CD4-positive, alpha-beta T cell (primary cell): ENCODE data around the gene GMCL2. TPM values are rescaled to one million over a fixed set of nuclear protein-coding genes. Genes with fewer than 3 reads are reported as not detected.

Experiments
- ATAC-seq: fragments of 200-7000 bp; cut with Tn5 transposase; one replicate; pipeline ENCODE4 v1.10.0; 2022; ENCODE audit warnings: mild to moderate bottlenecking; ENCODE audit not compliant: poor library complexity
- CTCF ChIA-PET: fragments of 350-600 bp; sonication (Branson Sonifier 250); formaldehyde crosslinking; loops from one replicate; lab custom pipeline; 2021; ENCODE audit warnings: antibody characterized with exemption, inconsistent platforms; lab: Charles Lee
- POLR2A ChIA-PET: fragments of 350-600 bp; sonication (Branson Sonifier 250); formaldehyde crosslinking; loops from one replicate; lab custom pipeline; 2021; ENCODE audit warnings: antibody characterized with exemption, inconsistent platforms; lab: Charles Lee
- DNase-seq, 14 experiments: peaks; one replicate each; pipeline ENCODE4 v3.0.0-alpha.2; 2013 to 2020; ENCODE audit warnings: mixed read lengths in 2 of 14
- H3K27ac ChIP-seq, 2 donors: one replicate each; pipeline versions ENCODE4 v1.5.1 to v1.7.0; 2013; ENCODE audit warnings: low read length in 2 of 2, low read depth in 1 of 2, mild to moderate bottlenecking in 1 of 2
- H3K27me3 ChIP-seq, 2 experiments: 1 replicate in 1 of 2; 2 replicates in 1 of 2; pipeline versions ENCODE4 v1.6.1 to v1.7.0; 2013; ENCODE audit warnings: low read length in 2 of 2, control low read depth in 1 of 2, mild to moderate bottlenecking in 1 of 2, moderate library complexity in 1 of 2; ENCODE audit not compliant: insufficient read depth in 2 of 2, control insufficient read depth in 1 of 2
- H3K36me3 ChIP-seq: one replicate; pipeline ENCODE4 v1.6.1; 2013; ENCODE audit warnings: low read length, control low read depth; ENCODE audit not compliant: insufficient read depth
- H3K4me1 ChIP-seq: one replicate; pipeline ENCODE4 v1.6.1; 2013; ENCODE audit warnings: low read length, control low read depth; ENCODE audit not compliant: insufficient read depth
- H3K4me3 ChIP-seq: one replicate; pipeline ENCODE4 v1.5.1; 2013; ENCODE audit warnings: mild to moderate bottlenecking, low read length, moderate library complexity
- H3K9me3 ChIP-seq, 2 experiments: 1 replicate in 1 of 2; 2 replicates in 1 of 2; pipeline versions ENCODE4 v1.6.1 to v1.7.0; 2013; ENCODE audit warnings: low read length in 2 of 2, mild to moderate bottlenecking in 2 of 2, control low read depth in 1 of 2, moderate library complexity in 1 of 2; ENCODE audit not compliant: control insufficient read depth in 1 of 2, insufficient read depth in 1 of 2
- H3K27ac Mint-ChIP-seq: one replicate; pipeline ENCODE4 v1.8.0; 2020; ENCODE audit warnings: mixed read lengths
- H3K27me3 Mint-ChIP-seq: one replicate; pipeline ENCODE4 v1.8.0; 2021; ENCODE audit warnings: mixed read lengths
- H3K36me3 Mint-ChIP-seq: one replicate; pipeline ENCODE4 v1.8.0; 2021; ENCODE audit warnings: low read depth, mixed read lengths
- H3K4me1 Mint-ChIP-seq: one replicate; pipeline ENCODE4 v1.8.0; 2021; ENCODE audit warnings: low read depth, mixed read lengths
- H3K4me3 Mint-ChIP-seq: one replicate; pipeline ENCODE4 v1.8.0; 2020; ENCODE audit warnings: mild to moderate bottlenecking, mixed read lengths
- H3K9me3 Mint-ChIP-seq: one replicate; pipeline ENCODE4 v1.8.0; 2020; ENCODE audit warnings: mixed read lengths
- CTCF ChIP-seq: fragments of 200-600 bp; IDR thresholded peaks from one replicate; pipeline ENCODE4 v1.8.0; 2022; ENCODE audit warnings: antibody characterized with exemption, mild to moderate bottlenecking
- intact Hi-C, 2 experiments: fragments of 100-400 bp; cut with DNase I in 1 of 2; cut with micrococcal nuclease in 1 of 2; formaldehyde crosslinking; loops; one replicate each; pipeline versions ENCODE4 v1.15.1 to v1.9.0; 2023 to 2025; cut with DNase I, micrococcal nuclease
- total RNA-seq, 174 experiments: library from RNA in 2 of 174; stranded (reverse) in 2 of 174; gene quantifications; one replicate each; pipeline ENCODE4 v1.2.3 and lab custom pipeline; 2021 to 2026

GMCL2 gene
- total RNA-seq, 2 experiments from 2014 or later: not detected

- no peak overlapping the region for H3K27ac Mint-ChIP-seq
- no peak overlapping the region for H3K4me3 Mint-ChIP-seq
- no peak for TF ChIP-seq CTCF
- peaks cover 18% of the 10 kb centered on the region for H3K27me3 Mint-ChIP-seq
- H3K36me3 Mint-ChIP-seq: no peaks in the 10 kb centered on the region
- Histone ChIP-seq H3K9me3 (no peaks in the 10 kb centered on the region), H3K27ac (no peak overlapping the region), H3K4me1 (peaks cover 7% of the 10 kb centered on the region), H3K36me3 (no peaks in the 10 kb centered on the region), H3K4me3 (no peak overlapping the region), H3K27me3 (no peaks in the 10 kb centered on the region)
- ChIA-PET POLR2A (no interaction called here), CTCF (no interaction called here)
- ATAC-seq (no peak), DNase-seq (no peak)
- H3K4me1 Mint-ChIP-seq: peaks cover 10% of the 10 kb centered on the region
- intact Hi-C loops: no loop called here
- no peaks in the 10 kb centered on the region for H3K9me3 Mint-ChIP-seq
Measured at GRCh38 chr5:178165581-178165980, 21.6 kb downstream of the GMCL2 start.

- Histone ChIP-seq H3K36me3 (no peaks in the 10 kb centered on the region), H3K4me3 (no peak overlapping the region), H3K4me1 (peaks cover 7% of the 10 kb centered on the region), H3K27ac (no peak overlapping the region), H3K27me3 (no peaks in the 10 kb centered on the region), H3K9me3 (no peaks in the 10 kb centered on the region)
- H3K27me3 Mint-ChIP-seq: peaks cover 18% of the 10 kb centered on the region
- H3K4me1 Mint-ChIP-seq: peaks cover 10% of the 10 kb centered on the region
- H3K27ac Mint-ChIP-seq: no peak overlapping the region
- peak; percentile 92 for TF ChIP-seq CTCF
- H3K9me3 Mint-ChIP-seq: no peaks in the 10 kb centered on the region
- DNase-seq (peak; percentile 82 to 97 (median 92)), ATAC-seq (peak; percentile 100)
- CTCF ChIA-PET: interaction anchor here (1.2 to 1.5 kb wide), 2 partner anchors 10 to 88 kb away, joined by 4 read pairs; partner anchors contain the start of gene NHP2
- H3K4me3 Mint-ChIP-seq: no peak overlapping the region
- intact Hi-C loops: loop anchor here (1.0 kb wide), 2 partner anchors 18 to 88 kb away; no protein-coding TSS in a partner anchor
- POLR2A ChIA-PET: no interaction called here
- no peaks in the 10 kb centered on the region for H3K36me3 Mint-ChIP-seq
Measured at GRCh38 chr5:178163772-178164735, 23.1 kb downstream of the GMCL2 start.

- H3K27me3 Mint-ChIP-seq: peaks cover 18% of the 10 kb centered on the region
- H3K4me1 Mint-ChIP-seq: peaks cover 10% of the 10 kb centered on the region
- TF ChIP-seq CTCF: no peak
- no peaks in the 10 kb centered on the region for H3K27me3 ChIP-seq
- no peaks in the 10 kb centered on the region for H3K36me3 ChIP-seq
- H3K9me3 ChIP-seq: no peaks in the 10 kb centered on the region
- POLR2A ChIA-PET: interaction anchor here (1.0 kb wide), 1 partner anchor 87 kb away, joined by 4 read pairs; no protein-coding TSS in a partner anchor
- no peak overlapping the region for H3K27ac Mint-ChIP-seq
- no peak overlapping the region for H3K4me3 Mint-ChIP-seq
- H3K36me3 Mint-ChIP-seq: no peaks in the 10 kb centered on the region
- H3K9me3 Mint-ChIP-seq: no peaks in the 10 kb centered on the region
- no peak overlapping the region for H3K4me3 ChIP-seq
- DNase-seq (no peak), ATAC-seq (no peak)
- H3K27ac ChIP-seq: no peak overlapping the region
- CTCF ChIA-PET: interaction anchor here (1.4 kb wide), 1 partner anchor 87 kb away, joined by 4 read pairs; no protein-coding TSS in a partner anchor
- intact Hi-C loops: no loop called here
- H3K4me1 ChIP-seq: peaks cover 7% of the 10 kb centered on the region
Measured at GRCh38 chr5:178162481-178162880, 24.7 kb downstream of the GMCL2 start.
